ENCODE results near the gene AMIGO2. TPM values are rescaled to one million over a fixed set of nuclear protein-coding genes. Genes with fewer than 3 reads are reported as not detected.

AMIGO2 gene
- total and polyA plus RNA-seq, 2 experiments from 2014 or later = 1.8 to 3.8 TPM

DNA sequence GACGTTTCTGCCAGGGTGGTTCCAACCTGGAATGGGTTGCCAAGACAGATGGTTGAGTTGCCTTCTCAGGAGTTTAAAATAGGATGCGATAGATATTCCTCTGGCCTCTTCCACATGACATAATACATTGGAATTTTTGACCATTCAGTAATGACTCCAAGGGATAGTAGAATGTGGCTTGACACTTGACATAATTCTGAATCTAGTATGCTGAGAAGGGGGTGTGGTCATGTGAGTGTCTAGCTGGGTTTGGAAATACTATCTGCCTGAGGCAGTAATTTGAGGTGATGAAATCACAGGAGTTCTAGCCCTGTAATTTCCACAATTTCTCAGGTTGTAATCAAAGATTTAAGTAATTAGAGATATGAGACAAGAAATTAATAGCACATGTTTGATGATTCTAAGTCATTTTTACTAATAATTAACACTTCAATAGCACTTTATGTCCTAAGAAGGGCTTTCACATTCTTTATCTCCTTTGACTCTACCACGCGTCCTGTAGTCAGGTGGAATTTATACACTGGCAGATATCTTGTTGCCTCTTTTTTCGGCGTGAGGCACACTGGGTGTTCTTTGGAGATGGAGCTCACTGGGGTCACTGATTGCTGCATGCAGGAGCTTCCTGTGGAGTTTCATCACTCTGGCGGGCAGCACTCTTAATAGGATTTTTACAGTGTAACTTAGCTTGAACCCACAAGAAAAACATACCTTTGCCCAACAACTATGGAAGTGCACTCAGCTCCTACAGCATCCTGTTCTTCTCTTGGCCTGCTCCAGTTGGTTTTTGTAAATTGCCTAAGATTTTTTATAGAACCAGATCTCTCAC is 3.2 kb upstream of the AMIGO2 start:
- TF ChIP-seq ZNF114 (CRISPR knock-in tag; IDR thresholded peaks at IDR 0.05) = no peak
- no peak for TF ChIP-seq EZH2 (IDR thresholded peaks at IDR 0.05; ENCODE audit: low read depth, unreplicated experiment)
- TF ChIP-seq EZH2phosphoT487 (IDR thresholded peaks at IDR 0.05; ENCODE audit: unreplicated experiment) = no peak
- TF ChIP-seq, protein P1, sequence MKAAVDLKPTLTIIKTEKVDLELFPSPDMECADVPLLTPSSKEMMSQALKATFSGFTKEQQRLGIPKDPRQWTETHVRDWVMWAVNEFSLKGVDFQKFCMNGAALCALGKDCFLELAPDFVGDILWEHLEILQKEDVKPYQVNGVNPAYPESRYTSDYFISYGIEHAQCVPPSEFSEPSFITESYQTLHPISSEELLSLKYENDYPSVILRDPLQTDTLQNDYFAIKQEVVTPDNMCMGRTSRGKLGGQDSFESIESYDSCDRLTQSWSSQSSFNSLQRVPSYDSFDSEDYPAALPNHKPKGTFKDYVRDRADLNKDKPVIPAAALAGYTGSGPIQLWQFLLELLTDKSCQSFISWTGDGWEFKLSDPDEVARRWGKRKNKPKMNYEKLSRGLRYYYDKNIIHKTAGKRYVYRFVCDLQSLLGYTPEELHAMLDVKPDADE (IDR thresholded peaks at IDR 0.05) = no peak
- no peak for TF ChIP-seq JUNB (IDR thresholded peaks at IDR 0.05; ENCODE audit: unreplicated experiment)
- no peak for TF ChIP-seq POLR2AphosphoS5 (IDR thresholded peaks at IDR 0.05; ENCODE audit: low read depth)
- no peak for TF ChIP-seq ZNF331 (CRISPR knock-in tag; IDR thresholded peaks at IDR 0.05; ENCODE audit: low read depth)
- no peak for TF ChIP-seq STAT1 (IDR thresholded peaks at IDR 0.05; ENCODE audit: unreplicated experiment)
- TF ChIP-seq CREB1 (CRISPR knock-in tag; IDR thresholded peaks at IDR 0.05; ENCODE audit: low read depth) = no peak
- TF ChIP-seq, protein P2, sequence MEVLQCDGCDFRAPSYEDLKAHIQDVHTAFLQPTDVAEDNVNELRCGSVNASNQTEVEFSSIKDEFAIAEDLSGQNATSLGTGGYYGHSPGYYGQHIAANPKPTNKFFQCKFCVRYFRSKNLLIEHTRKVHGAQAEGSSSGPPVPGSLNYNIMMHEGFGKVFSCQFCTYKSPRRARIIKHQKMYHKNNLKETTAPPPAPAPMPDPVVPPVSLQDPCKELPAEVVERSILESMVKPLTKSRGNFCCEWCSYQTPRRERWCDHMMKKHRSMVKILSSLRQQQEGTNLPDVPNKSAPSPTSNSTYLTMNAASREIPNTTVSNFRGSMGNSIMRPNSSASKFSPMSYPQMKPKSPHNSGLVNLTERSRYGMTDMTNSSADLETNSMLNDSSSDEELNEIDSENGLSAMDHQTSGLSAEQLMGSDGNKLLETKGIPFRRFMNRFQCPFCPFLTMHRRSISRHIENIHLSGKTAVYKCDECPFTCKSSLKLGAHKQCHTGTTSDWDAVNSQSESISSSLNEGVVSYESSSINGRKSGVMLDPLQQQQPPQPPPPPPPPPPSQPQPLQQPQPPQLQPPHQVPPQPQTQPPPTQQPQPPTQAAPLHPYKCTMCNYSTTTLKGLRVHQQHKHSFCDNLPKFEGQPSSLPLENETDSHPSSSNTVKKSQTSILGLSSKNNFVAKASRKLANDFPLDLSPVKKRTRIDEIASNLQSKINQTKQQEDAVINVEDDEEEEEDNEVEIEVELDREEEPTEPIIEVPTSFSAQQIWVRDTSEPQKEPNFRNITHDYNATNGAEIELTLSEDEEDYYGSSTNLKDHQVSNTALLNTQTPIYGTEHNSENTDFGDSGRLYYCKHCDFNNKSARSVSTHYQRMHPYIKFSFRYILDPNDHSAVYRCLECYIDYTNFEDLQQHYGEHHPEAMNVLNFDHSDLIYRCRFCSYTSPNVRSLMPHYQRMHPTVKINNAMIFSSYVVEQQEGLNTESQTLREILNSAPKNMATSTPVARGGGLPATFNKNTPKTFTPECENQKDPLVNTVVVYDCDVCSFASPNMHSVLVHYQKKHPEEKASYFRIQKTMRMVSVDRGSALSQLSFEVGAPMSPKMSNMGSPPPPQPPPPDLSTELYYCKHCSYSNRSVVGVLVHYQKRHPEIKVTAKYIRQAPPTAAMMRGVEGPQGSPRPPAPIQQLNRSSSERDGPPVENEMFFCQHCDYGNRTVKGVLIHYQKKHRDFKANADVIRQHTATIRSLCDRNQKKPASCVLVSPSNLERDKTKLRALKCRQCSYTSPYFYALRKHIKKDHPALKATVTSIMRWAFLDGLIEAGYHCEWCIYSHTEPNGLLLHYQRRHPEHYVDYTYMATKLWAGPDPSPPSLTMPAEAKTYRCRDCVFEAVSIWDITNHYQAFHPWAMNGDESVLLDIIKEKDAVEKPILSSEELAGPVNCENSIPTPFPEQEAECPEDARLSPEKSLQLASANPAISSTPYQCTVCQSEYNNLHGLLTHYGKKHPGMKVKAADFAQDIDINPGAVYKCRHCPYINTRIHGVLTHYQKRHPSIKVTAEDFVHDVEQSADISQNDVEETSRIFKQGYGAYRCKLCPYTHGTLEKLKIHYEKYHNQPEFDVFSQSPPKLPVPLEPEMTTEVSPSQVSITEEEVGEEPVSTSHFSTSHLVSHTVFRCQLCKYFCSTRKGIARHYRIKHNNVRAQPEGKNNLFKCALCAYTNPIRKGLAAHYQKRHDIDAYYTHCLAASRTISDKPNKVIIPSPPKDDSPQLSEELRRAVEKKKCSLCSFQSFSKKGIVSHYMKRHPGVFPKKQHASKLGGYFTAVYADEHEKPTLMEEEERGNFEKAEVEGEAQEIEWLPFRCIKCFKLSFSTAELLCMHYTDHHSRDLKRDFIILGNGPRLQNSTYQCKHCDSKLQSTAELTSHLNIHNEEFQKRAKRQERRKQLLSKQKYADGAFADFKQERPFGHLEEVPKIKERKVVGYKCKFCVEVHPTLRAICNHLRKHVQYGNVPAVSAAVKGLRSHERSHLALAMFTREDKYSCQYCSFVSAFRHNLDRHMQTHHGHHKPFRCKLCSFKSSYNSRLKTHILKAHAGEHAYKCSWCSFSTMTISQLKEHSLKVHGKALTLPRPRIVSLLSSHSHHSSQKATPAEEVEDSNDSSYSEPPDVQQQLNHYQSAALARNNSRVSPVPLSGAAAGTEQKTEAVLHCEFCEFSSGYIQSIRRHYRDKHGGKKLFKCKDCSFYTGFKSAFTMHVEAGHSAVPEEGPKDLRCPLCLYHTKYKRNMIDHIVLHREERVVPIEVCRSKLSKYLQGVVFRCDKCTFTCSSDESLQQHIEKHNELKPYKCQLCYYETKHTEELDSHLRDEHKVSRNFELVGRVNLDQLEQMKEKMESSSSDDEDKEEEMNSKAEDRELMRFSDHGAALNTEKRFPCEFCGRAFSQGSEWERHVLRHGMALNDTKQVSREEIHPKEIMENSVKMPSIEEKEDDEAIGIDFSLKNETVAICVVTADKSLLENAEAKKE (CRISPR knock-in tag; IDR thresholded peaks at IDR 0.05) = no peak
- no peak for TF ChIP-seq NANOG (IDR thresholded peaks at IDR 0.05; ENCODE audit: borderline replicate concordance)
- Mint-ChIP-seq H3K27ac (peak overlapping the region; percentile 2; the same call in 1 of the 2 replicates), H3K4me1 (peaks cover 55% of the 10 kb centered on the region)

More for the DNA sequence above, 3.2 kb upstream of the AMIGO2 start:
- no peak overlapping the region for H3K4me3 ChIP-seq
- H3K4me1 ChIP-seq (ENCODE audit: insufficient read depth) = peaks cover 44% of the 10 kb centered on the region
- no peak overlapping the region for H2AFZ ChIP-seq
- H3K27me3 ChIP-seq (ENCODE audit: insufficient read depth) = peaks cover 27% of the 10 kb centered on the region
- H3K4me3 Mint-ChIP-seq = no peak overlapping the region
- no peaks in the 10 kb centered on the region for H3F3A ChIP-seq (replicated peaks; ENCODE audit: low read depth)
- no peaks in the 10 kb centered on the region for H3K79me2 ChIP-seq (replicated peaks; ENCODE audit: insufficient read depth)
- peaks cover 21% of the 10 kb centered on the region for H3K27me3 Mint-ChIP-seq (ENCODE audit: insufficient read depth, low read depth, poor library complexity)
- no peaks in the 10 kb centered on the region for H3K36me3 Mint-ChIP-seq (ENCODE audit: low read depth)
- no peak for DNase-seq (ENCODE audit: low spot score)
- no peak overlapping the region for H3K27ac ChIP-seq (ENCODE audit: low read depth)
- no peak for ATAC-seq
- no peaks in the 10 kb centered on the region for H3K9me3 Mint-ChIP-seq
- H4K20me1 ChIP-seq (replicated peaks; ENCODE audit: insufficient read depth) = no peaks in the 10 kb centered on the region
- no peaks in the 10 kb centered on the region for H3K36me3 ChIP-seq (ENCODE audit: insufficient read depth)
- H3K4me2 ChIP-seq = no peak overlapping the region
- no peaks in the 10 kb centered on the region for H3K9me2 ChIP-seq (ENCODE audit: insufficient read depth)
